GM23338 (cell line): ENCODE measurements around the gene ZNF394. TPM values are rescaled to one million over a fixed set of nuclear protein-coding genes. Genes with fewer than 3 reads are reported as not detected.

Source experiments
- ATAC-seq: fragments of 200-7000 bp; cut with Tn5 transposase; 3 replicates; pipeline ENCODE4 v1.9.1; 2020
- DNase-seq: peaks from one replicate; pipeline ENCODE4 v3.0.0-alpha.2; 2015; ENCODE audit warnings: low spot score
- H2AFZ ChIP-seq: fragments of 200-600 bp; sonication (generic); 2 replicates; pipeline ENCODE4 v1.8.0; 2016; ENCODE audit warnings: antibody characterized with exemption, mild to moderate bottlenecking, moderate library complexity
- H3F3A ChIP-seq: fragments of 200-600 bp; sonication (generic); replicated peaks from 2 replicates; pipeline ENCODE4 v1.8.0; 2017; ENCODE audit warnings: antibody characterized with exemption, mixed run types, low read depth
- H3K27ac ChIP-seq: fragments of 200-600 bp; sonication (generic); 2 replicates; pipeline ENCODE4 v1.6.1; 2016; ENCODE audit warnings: low read depth
- H3K27me3 ChIP-seq: fragments of 200-600 bp; sonication (generic); 2 replicates; pipeline ENCODE4 v1.8.0; 2016; ENCODE audit warnings: mild to moderate bottlenecking, mixed run types, moderate library complexity; ENCODE audit not compliant: insufficient read depth
- H3K36me3 ChIP-seq: fragments of 200-600 bp; sonication (generic); 2 replicates; pipeline ENCODE4 v1.8.0; 2016; ENCODE audit warnings: mild to moderate bottlenecking; ENCODE audit not compliant: insufficient read depth
- H3K4me1 ChIP-seq: fragments of 200-600 bp; sonication (generic); 2 replicates; pipeline ENCODE4 v1.8.0; 2016; ENCODE audit warnings: mild to moderate bottlenecking, moderate library complexity; ENCODE audit not compliant: insufficient read depth
- H3K4me2 ChIP-seq: fragments of 200-600 bp; sonication (generic); 2 replicates; pipeline ENCODE4 v1.7.1; 2017; ENCODE audit warnings: mixed run types
- H3K4me3 ChIP-seq: fragments of 200-600 bp; sonication (generic); 2 replicates; pipeline ENCODE4 v1.6.1; 2016; ENCODE audit warnings: mixed run types
- H3K79me2 ChIP-seq: fragments of 200-600 bp; sonication (generic); replicated peaks from 2 replicates; pipeline ENCODE4 v1.8.0; 2017; ENCODE audit warnings: mild to moderate bottlenecking; ENCODE audit not compliant: insufficient read depth
- H3K9me2 ChIP-seq: fragments of 200-600 bp; sonication (generic); 2 replicates; pipeline ENCODE4 v1.8.0; 2017; ENCODE audit not compliant: insufficient read depth
- H4K20me1 ChIP-seq: fragments of 200-600 bp; sonication (generic); replicated peaks from 2 replicates; pipeline ENCODE4 v1.8.0; 2017; ENCODE audit warnings: mild to moderate bottlenecking; ENCODE audit not compliant: insufficient read depth
- H3K27ac Mint-ChIP-seq: 2 replicates; pipeline ENCODE4 v1.8.0; 2020; ENCODE audit warnings: inconsistent platforms, mild to moderate bottlenecking, moderate library complexity, mixed read lengths
- H3K27me3 Mint-ChIP-seq: 3 replicates; pipeline ENCODE4 v1.8.0; 2022; ENCODE audit warnings: low read depth, mild to moderate bottlenecking, moderate library complexity, mixed read lengths, inconsistent platforms; ENCODE audit not compliant: insufficient read depth, poor library complexity
- H3K36me3 Mint-ChIP-seq: 3 replicates; pipeline ENCODE4 v1.8.0; 2021; ENCODE audit warnings: low read depth, mild to moderate bottlenecking, inconsistent platforms, moderate library complexity, mixed read lengths
- H3K4me1 Mint-ChIP-seq: 3 replicates; pipeline ENCODE4 v1.8.0; 2020; ENCODE audit warnings: mild to moderate bottlenecking, inconsistent platforms, mixed read lengths
- H3K4me3 Mint-ChIP-seq: 3 replicates; pipeline ENCODE4 v1.8.0; 2021; ENCODE audit warnings: moderate library complexity, mild to moderate bottlenecking, inconsistent platforms, mixed read lengths
- H3K9me3 Mint-ChIP-seq: 3 replicates; pipeline ENCODE4 v1.8.0; 2020; ENCODE audit warnings: moderate library complexity, mild to moderate bottlenecking, inconsistent platforms, mixed read lengths
- CREB1 ChIP-seq: fragments of 250-450 bp; sonication (Bioruptor Pico); IDR thresholded peaks from 2 replicates; pipeline ENCODE4 v1.5.0; 2020; ENCODE audit warnings: low read depth, mild to moderate bottlenecking, moderate library complexity
- CTCF ChIP-seq, 2 experiments: fragments of 200-600 bp in 1 of 2; sonication (generic) in 1 of 2; conservative IDR thresholded peaks; 2 replicates each; pipeline versions ENCODE4 v1.5.1 to v1.6.1; 2016 to 2017; ENCODE audit warnings: antibody characterized with exemption in 2 of 2, low read depth in 2 of 2, mild to moderate bottlenecking in 2 of 2, moderate library complexity in 1 of 2
- ETS1 ChIP-seq: IDR thresholded peaks from 2 replicates; pipeline ENCODE4 v1.6.1; 2016; ENCODE audit warnings: antibody characterized with exemption
- EZH2 ChIP-seq: fragments of 200-600 bp; sonication (generic); IDR thresholded peaks from one replicate; pipeline ENCODE4 v1.8.0; 2017; ENCODE audit warnings: antibody characterized with exemption, mild to moderate bottlenecking, low read depth; ENCODE audit not compliant: unreplicated experiment
- EZH2phosphoT487 ChIP-seq: fragments of 200-600 bp; sonication (generic); IDR thresholded peaks from one replicate; pipeline ENCODE4 v1.8.1; 2018; ENCODE audit warnings: antibody characterized with exemption; ENCODE audit not compliant: unreplicated experiment
- JUNB ChIP-seq: IDR thresholded peaks from one replicate; pipeline ENCODE4 v1.6.1; 2016; ENCODE audit warnings: antibody characterized with exemption; ENCODE audit not compliant: unreplicated experiment
- NANOG ChIP-seq: IDR thresholded peaks from 2 replicates; pipeline ENCODE4 v1.6.1; 2016; ENCODE audit warnings: antibody characterized with exemption, borderline replicate concordance
- POLR2AphosphoS5 ChIP-seq: IDR thresholded peaks from 2 replicates; pipeline ENCODE4 v1.6.1; 2016; ENCODE audit warnings: antibody characterized with exemption, low read depth
- REST ChIP-seq: IDR thresholded peaks from one replicate; pipeline ENCODE4 v1.6.1; 2018; ENCODE audit warnings: antibody characterized with exemption; ENCODE audit not compliant: unreplicated experiment
- STAT1 ChIP-seq: IDR thresholded peaks from one replicate; pipeline ENCODE4 v1.6.1; 2016; ENCODE audit warnings: antibody characterized with exemption; ENCODE audit not compliant: unreplicated experiment
- ZNF114 ChIP-seq: fragments of 250-450 bp; sonication (Bioruptor Pico); IDR thresholded peaks from 2 replicates; pipeline ENCODE4 v1.5.0; 2020; ENCODE audit warnings: mild to moderate bottlenecking, moderate library complexity
- ZNF331 ChIP-seq: fragments of 250-450 bp; sonication (Bioruptor Pico); IDR thresholded peaks from 2 replicates; pipeline ENCODE4 v1.5.0; 2020; ENCODE audit warnings: low read depth, mild to moderate bottlenecking, moderate library complexity
- ZNF462 ChIP-seq: fragments of 250-450 bp; sonication (Bioruptor Pico); IDR thresholded peaks from 2 replicates; pipeline ENCODE4 v1.5.0; 2020; ENCODE audit warnings: mild to moderate bottlenecking, moderate library complexity
- polyA plus RNA-seq: library from polyadenylated mRNA; unstranded; fragments of >200 nt; fragmentation: Nextera tagmentation; extraction: Ambion mirVana; gene quantifications from 2 replicates; pipeline ENCODE4 v1.2.1, GENCODE V29; 2016
- total RNA-seq: library from RNA; depleted of rRNA; stranded (reverse); fragments of >200 nt; shearing (Covaris generic); gene quantifications from 2 replicates; pipeline ENCODE4 v1.2.3, GENCODE V29; 2014

ZNF394 gene
- total and polyA plus RNA-seq, 2 experiments from 2014 or later: 12.6 to 26.9 TPM

GRCh38 chr7:99539213-99539811 lies 39.2 kb upstream of the ZNF394 start:
- H3K4me3 ChIP-seq: no peak overlapping the region
- H3K36me3 ChIP-seq: no peaks in the 10 kb centered on the region; the same call in 1 of the 2 replicates
- Mint-ChIP-seq H3K4me1 (no peaks in the 10 kb centered on the region), H3K4me3 (no peak overlapping the region), H3K27ac (no peak overlapping the region), H3K36me3 (peaks cover 39% of the 10 kb centered on the region), H3K9me3 (peaks cover 91% of the 10 kb centered on the region), H3K27me3 (peaks cover 14% of the 10 kb centered on the region)
- H3K27ac ChIP-seq: no peak overlapping the region
- no peaks in the 10 kb centered on the region for H3F3A ChIP-seq
- ATAC-seq (no peak), DNase-seq (no peak)
- H2AFZ ChIP-seq: no peak overlapping the region
- TF ChIP-seq CREB1 (CRISPR knock-in tag) (no peak), POLR2AphosphoS5 (no peak), CTCF (conservative IDR thresholded peaks at IDR 0.05; ENCODE audit: low read depth in 2 of 2) (no peak), ZNF114 (CRISPR knock-in tag) (no peak), REST (no peak), JUNB (no peak), ZNF331 (no peak), EZH2phosphoT487 (no peak), ETS1 (no peak), EZH2 (no peak), ZNF462 (CRISPR knock-in tag) (no peak), STAT1 (no peak), NANOG (no peak)
- H3K9me2 ChIP-seq: no peaks in the 10 kb centered on the region
- no peaks in the 10 kb centered on the region for H3K27me3 ChIP-seq
- H3K4me2 ChIP-seq: no peak overlapping the region
- H3K4me1 ChIP-seq: no peaks in the 10 kb centered on the region
- no peaks in the 10 kb centered on the region for H4K20me1 ChIP-seq
- H3K79me2 ChIP-seq: no peaks in the 10 kb centered on the region
